ENCODE results near the gene GTF2IRD1. TPM values are rescaled to one million over a fixed set of nuclear protein-coding genes. Genes with fewer than 3 reads are reported as not detected.

The GTF2IRD1 gene
- total and polyA plus RNA-seq, 2 experiments from 2014 or later = 34.9 to 39.6 TPM

- Histone ChIP-seq H3K27ac (peak overlapping the region; percentile 73), H4K20me1 (ENCODE audit: insufficient read depth, poor library complexity, severe bottlenecking) (no peaks in the 10 kb centered on the region), H3K4me2 (no peak overlapping the region), H3K4me3 (no peak overlapping the region), H3K27me3 (no peaks in the 10 kb centered on the region), H2AFZ (no peak overlapping the region), H3K36me3 (replicated peaks; ENCODE audit: insufficient read depth, low read depth) (no peaks in the 10 kb centered on the region), H3K4me1 (ENCODE audit: insufficient read depth) (peaks cover 31% of the 10 kb centered on the region), H3K9me2 (replicated peaks; ENCODE audit: insufficient read depth) (no peaks in the 10 kb centered on the region), H3K9me3 (ENCODE audit: low read depth) (no peaks in the 10 kb centered on the region), H3K79me2 (peaks cover 5% of the 10 kb centered on the region)
- no peak for TF ChIP-seq CTCF (IDR thresholded peaks at IDR 0.05; ENCODE audit: poor library complexity)
- no peak for TF ChIP-seq EZH2 (IDR thresholded peaks at IDR 0.05; ENCODE audit: borderline replicate concordance)
- TF ChIP-seq EZH2phosphoT487 (IDR thresholded peaks at IDR 0.05; ENCODE audit: low read depth, severe bottlenecking, unreplicated experiment) = no peak
- WGBS (ENCODE audit: low lambda C conversion rate, missing lambda C conversion rate) = 75% methylated on average over 18 of the region's 18 CpGs
- no peak for DNase-seq (ENCODE audit: low spot score)
These were observed 132.8 kb downstream of the GTF2IRD1 start for GRCh38 chr7:74586258-74587175.

- Histone ChIP-seq H2AFZ (no peak overlapping the region), H3K27me3 (no peaks in the 10 kb centered on the region), H4K20me1 (ENCODE audit: insufficient read depth, poor library complexity, severe bottlenecking) (no peaks in the 10 kb centered on the region), H3K4me1 (ENCODE audit: insufficient read depth) (peaks cover 31% of the 10 kb centered on the region), H3K9me3 (ENCODE audit: low read depth) (no peaks in the 10 kb centered on the region), H3K4me3 (no peak overlapping the region), H3K79me2 (peaks cover 2% of the 10 kb centered on the region), H3K9me2 (replicated peaks; ENCODE audit: insufficient read depth) (no peaks in the 10 kb centered on the region), H3K4me2 (peak overlapping the region; percentile 45), H3K27ac (peak overlapping the region; percentile 80), H3K36me3 (replicated peaks; ENCODE audit: insufficient read depth, low read depth) (no peaks in the 10 kb centered on the region)
- peak; percentile 90 for DNase-seq (ENCODE audit: low spot score)
- TF ChIP-seq CTCF (IDR thresholded peaks at IDR 0.05; ENCODE audit: poor library complexity) (no peak), EZH2phosphoT487 (IDR thresholded peaks at IDR 0.05; ENCODE audit: low read depth, severe bottlenecking, unreplicated experiment) (no peak), EZH2 (IDR thresholded peaks at IDR 0.05; ENCODE audit: borderline replicate concordance) (no peak)
- 55% methylated on average over 13 of the region's 13 CpGs for WGBS (ENCODE audit: low lambda C conversion rate, missing lambda C conversion rate)
These were observed 133.9 kb downstream of the GTF2IRD1 start for GRCh38 chr7:74587435-74588126.

GRCh38 chr7:74590813-74591212, 137.1 kb downstream of the GTF2IRD1 start:
- no peak for TF ChIP-seq EZH2phosphoT487 (IDR thresholded peaks at IDR 0.05; ENCODE audit: low read depth, severe bottlenecking, unreplicated experiment)
- no peak for TF ChIP-seq CTCF (IDR thresholded peaks at IDR 0.05; ENCODE audit: poor library complexity)
- TF ChIP-seq EZH2 (IDR thresholded peaks at IDR 0.05; ENCODE audit: borderline replicate concordance) = no peak
- Histone ChIP-seq H3K4me3 (no peak overlapping the region), H3K9me3 (ENCODE audit: low read depth) (no peaks in the 10 kb centered on the region), H3K27ac (no peak overlapping the region), H4K20me1 (ENCODE audit: insufficient read depth, poor library complexity, severe bottlenecking) (no peaks in the 10 kb centered on the region), H3K36me3 (replicated peaks; ENCODE audit: insufficient read depth, low read depth) (no peaks in the 10 kb centered on the region), H3K9me2 (replicated peaks; ENCODE audit: insufficient read depth) (no peaks in the 10 kb centered on the region), H2AFZ (no peak overlapping the region), H3K4me1 (ENCODE audit: insufficient read depth) (peaks cover 18% of the 10 kb centered on the region), H3K27me3 (no peaks in the 10 kb centered on the region), H3K4me2 (no peak overlapping the region), H3K79me2 (no peaks in the 10 kb centered on the region)
- no peak for DNase-seq (ENCODE audit: low spot score)
- 99% methylated on average over 16 of the region's 16 CpGs for WGBS (ENCODE audit: low lambda C conversion rate, missing lambda C conversion rate)

Measured in hepatocyte (in vitro differentiated cells).